DND-41 (cell line): ENCODE measurements around the gene LPCAT3.

Experiments
- ATAC-seq: fragments of 200-7000 bp; cut with Tn5 transposase; 3 replicates; pipeline ENCODE4 v1.9.1; 2021; ENCODE audit warnings: low read depth; ENCODE audit not compliant: insufficient read depth
- DNase-seq: peaks from one replicate; pipeline ENCODE4 v3.0.0-alpha.2; 2020
- H2AFZ ChIP-seq: 2 replicates; pipeline ENCODE4 v1.6.0; 2012; ENCODE audit warnings: low read depth, low read length
- H3K27ac ChIP-seq: 2 replicates; pipeline ENCODE4 v1.5.1; 2012; ENCODE audit warnings: low read length, inconsistent platforms
- H3K27me3 ChIP-seq: fragments of 200-600 bp; sonication (generic); 2 replicates; pipeline ENCODE4 v1.6.0; 2012; ENCODE audit warnings: low read length, mild to moderate bottlenecking, inconsistent platforms; ENCODE audit not compliant: insufficient read depth, poor library complexity
- H3K36me3 ChIP-seq: 2 replicates; pipeline ENCODE4 v1.5.1; 2012; ENCODE audit warnings: low read length, inconsistent platforms; ENCODE audit not compliant: insufficient read depth
- H3K4me1 ChIP-seq: 2 replicates; pipeline ENCODE4 v1.5.1; 2012; ENCODE audit warnings: mild to moderate bottlenecking, low read length; ENCODE audit not compliant: insufficient read depth
- H3K4me2 ChIP-seq: 2 replicates; pipeline ENCODE4 v1.6.0; 2012; ENCODE audit warnings: mild to moderate bottlenecking, moderate library complexity, low read length, inconsistent platforms; ENCODE audit not compliant: insufficient read depth
- H3K4me3 ChIP-seq, 2 experiments: fragments of 200-600 bp in 1 of 2; shearing (Covaris generic) in 1 of 2; 2 replicates each; pipeline ENCODE4 v1.5.1; 2012 to 2016; ENCODE audit warnings: inconsistent platforms in 2 of 2, low read length in 2 of 2, mild to moderate bottlenecking in 2 of 2, low read depth in 1 of 2, moderate library complexity in 1 of 2
- H3K79me2 ChIP-seq: 2 replicates; pipeline ENCODE4 v1.6.0; 2012; ENCODE audit warnings: low read length, inconsistent platforms; ENCODE audit not compliant: insufficient read depth
- H3K9ac ChIP-seq: 2 replicates; pipeline ENCODE4 v1.6.0; 2012; ENCODE audit warnings: low read depth, mild to moderate bottlenecking, inconsistent platforms, low read length, moderate library complexity
- H3K9me3 ChIP-seq: 2 replicates; pipeline ENCODE4 v1.5.1; 2012; ENCODE audit warnings: low read length, moderate library complexity, mild to moderate bottlenecking, inconsistent platforms; ENCODE audit not compliant: insufficient read depth, severe bottlenecking
- H4K20me1 ChIP-seq: 2 replicates; pipeline ENCODE4 v1.6.0; 2012; ENCODE audit warnings: low read length; ENCODE audit not compliant: insufficient read depth
- CTCF ChIP-seq: IDR thresholded peaks from 2 replicates; pipeline ENCODE4 v1.5.1; 2012; ENCODE audit warnings: borderline replicate concordance, low read length, moderate library complexity, mild to moderate bottlenecking; ENCODE audit not compliant: poor library complexity, severe bottlenecking; ENCODE audit errors: extremely low read depth
- EZH2 ChIP-seq: IDR thresholded peaks from 3 replicates; pipeline ENCODE4 v1.6.1; 2012; ENCODE audit warnings: borderline replicate concordance, low read depth, mild to moderate bottlenecking, moderate library complexity, low read length, inconsistent platforms; ENCODE audit not compliant: severe bottlenecking

The LPCAT3 gene

GRCh38 chr12:6981152-6982052, 36.9 kb downstream of the LPCAT3 start:
- Histone ChIP-seq H3K36me3 (peaks cover 72% of the 10 kb centered on the region), H3K9ac (no peak overlapping the region), H4K20me1 (no peaks in the 10 kb centered on the region), H2AFZ (no peak overlapping the region), H3K4me3 (no peak overlapping the region), H3K4me2 (no peak overlapping the region), H3K27me3 (no peaks in the 10 kb centered on the region), H3K27ac (no peak overlapping the region), H3K9me3 (no peaks in the 10 kb centered on the region), H3K79me2 (no peaks in the 10 kb centered on the region), H3K4me1 (no peaks in the 10 kb centered on the region)
- no peak for ATAC-seq
- no peak for DNase-seq
- TF ChIP-seq EZH2 (no peak), CTCF (no peak)

GRCh38 chr12:6980740-6981139, 37.5 kb downstream of the LPCAT3 start:
- Histone ChIP-seq H3K9me3 (no peaks in the 10 kb centered on the region), H3K27ac (no peak overlapping the region), H3K4me1 (no peaks in the 10 kb centered on the region), H3K27me3 (no peaks in the 10 kb centered on the region), H2AFZ (no peak overlapping the region), H3K4me3 (no peak overlapping the region), H3K36me3 (peaks cover 74% of the 10 kb centered on the region), H4K20me1 (no peaks in the 10 kb centered on the region), H3K79me2 (no peaks in the 10 kb centered on the region), H3K4me2 (no peak overlapping the region), H3K9ac (no peak overlapping the region)
- DNase-seq (no peak), ATAC-seq (no peak)
- TF ChIP-seq CTCF (no peak), EZH2 (no peak)

- ATAC-seq (no peak), DNase-seq (no peak)
- H3K36me3 ChIP-seq = peaks cover 81% of the 10 kb centered on the region
- H2AFZ ChIP-seq = no peak overlapping the region
- H3K9me3 ChIP-seq = no peaks in the 10 kb centered on the region
- no peak overlapping the region for H3K9ac ChIP-seq
- no peaks in the 10 kb centered on the region for H3K79me2 ChIP-seq
- no peak overlapping the region for H3K4me2 ChIP-seq
- no peaks in the 10 kb centered on the region for H4K20me1 ChIP-seq
- no peak overlapping the region for H3K4me3 ChIP-seq
- no peak overlapping the region for H3K27ac ChIP-seq
- H3K4me1 ChIP-seq = no peaks in the 10 kb centered on the region
- no peak for TF ChIP-seq CTCF
- no peak for TF ChIP-seq EZH2
- H3K27me3 ChIP-seq = no peaks in the 10 kb centered on the region
Observed at GRCh38 chr12:6980075-6980474, 38.2 kb downstream of the LPCAT3 start.
